GM23248 (cell line): ENCODE measurements around the gene ADSS2. TPM values are rescaled to one million over a fixed set of nuclear protein-coding genes. Genes with fewer than 3 reads are reported as not detected.
"Not testable (repeated sequence)": the region's sequence is repeated elsewhere in the genome, so short reads cannot be mapped to it uniquely, and the experiment has no call there.

ENCODE experiments used
- DNase-seq: peaks from one replicate; pipeline ENCODE4 v3.0.0-alpha.2; 2015
- H2AFZ ChIP-seq: fragments of 200-600 bp; sonication (generic); 2 replicates; pipeline ENCODE4 v1.6.1; 2016; ENCODE audit warnings: antibody characterized with exemption
- H3F3A ChIP-seq: fragments of 200-600 bp; sonication (generic); 2 replicates; pipeline ENCODE4 v1.6.1; 2016; ENCODE audit warnings: mild to moderate bottlenecking, antibody characterized with exemption, mixed run types; ENCODE audit not compliant: insufficient read depth
- H3K27ac ChIP-seq: fragments of 200-600 bp; sonication (generic); 2 replicates; pipeline ENCODE4 v1.5.1; 2016; ENCODE audit warnings: mild to moderate bottlenecking
- H3K27me3 ChIP-seq: fragments of 200-600 bp; sonication (generic); replicated peaks from 2 replicates; pipeline ENCODE4 v1.6.1; 2016; ENCODE audit warnings: mild to moderate bottlenecking; ENCODE audit not compliant: insufficient read depth
- H3K36me3 ChIP-seq: fragments of 200-600 bp; sonication (generic); 2 replicates; pipeline ENCODE4 v1.6.1; 2016; ENCODE audit warnings: low read depth, mild to moderate bottlenecking
- H3K4me1 ChIP-seq: fragments of 200-600 bp; sonication (generic); 2 replicates; pipeline ENCODE4 v1.6.1; 2016; ENCODE audit warnings: mild to moderate bottlenecking; ENCODE audit not compliant: insufficient read depth
- H3K4me2 ChIP-seq: fragments of 200-600 bp; sonication (generic); one replicate; pipeline ENCODE4 v1.6.1; 2016; ENCODE audit warnings: mild to moderate bottlenecking; ENCODE audit not compliant: unreplicated experiment
- H3K4me3 ChIP-seq: fragments of 200-600 bp; sonication (generic); 2 replicates; pipeline ENCODE4 v1.5.1; 2016; ENCODE audit warnings: mild to moderate bottlenecking
- H3K79me2 ChIP-seq: fragments of 200-600 bp; sonication (generic); 2 replicates; pipeline ENCODE4 v1.6.1; 2016; ENCODE audit warnings: mild to moderate bottlenecking; ENCODE audit not compliant: insufficient read depth
- H3K9ac ChIP-seq: fragments of 200-600 bp; sonication (generic); 2 replicates; pipeline ENCODE4 v1.6.1; 2016; ENCODE audit warnings: mild to moderate bottlenecking
- H3K9me2 ChIP-seq: fragments of 200-600 bp; sonication (generic); 2 replicates; pipeline ENCODE4 v1.6.1; 2016; ENCODE audit warnings: mixed run types, mild to moderate bottlenecking, moderate library complexity; ENCODE audit not compliant: insufficient read depth
- H3K9me3 ChIP-seq: fragments of 200-600 bp; sonication (generic); one replicate; pipeline ENCODE4 v1.6.1; 2017; ENCODE audit warnings: low read depth
- H4K20me1 ChIP-seq: fragments of 200-600 bp; sonication (generic); 2 replicates; pipeline ENCODE4 v1.6.0; 2016; ENCODE audit not compliant: insufficient read depth
- EZH2 ChIP-seq: fragments of 200-600 bp; sonication (generic); IDR thresholded peaks from 2 replicates; pipeline ENCODE4 v1.6.1; 2018; ENCODE audit warnings: antibody characterized with exemption, mild to moderate bottlenecking; ENCODE audit not compliant: insufficient read depth, poor library complexity, severe bottlenecking
- EZH2phosphoT487 ChIP-seq: fragments of 200-600 bp; sonication (generic); IDR thresholded peaks from 2 replicates; pipeline ENCODE4 v1.6.1; 2018; ENCODE audit warnings: antibody characterized with exemption, moderate library complexity, mild to moderate bottlenecking, low read depth; ENCODE audit not compliant: insufficient read depth
- WGBS, 2 experiments: methylation state at CpG; one replicate each; pipeline ENCODE4 v1.1.6; 2015 to 2017; ENCODE audit warnings: low lambda C conversion rate in 2 of 2, low coverage in 1 of 2; ENCODE audit errors: missing lambda C conversion rate in 2 of 2; 5-methylcytosine and 5-hydroxymethylcytosine counted together
- in situ Hi-C: fragments of 300-500 bp; cut with MboI; formaldehyde crosslinking; loops from 2 replicates; pipeline ENCODE4 v1.15.0; 2020
- polyA plus RNA-seq: library from polyadenylated mRNA; unstranded; fragments of >200 nt; fragmentation: Nextera tagmentation; extraction: Ambion mirVana; gene quantifications from 2 replicates; pipeline ENCODE4 v1.2.1, GENCODE V29; 2016
- total RNA-seq: library from RNA; depleted of rRNA; stranded (reverse); fragments of >200 nt; shearing (Covaris generic); gene quantifications from 2 replicates; pipeline ENCODE4 v1.2.3, GENCODE V29; 2014

Gene ADSS2
- total and polyA plus RNA-seq, 2 experiments from 2014 or later = 38.8 to 55.0 TPM

DNA sequence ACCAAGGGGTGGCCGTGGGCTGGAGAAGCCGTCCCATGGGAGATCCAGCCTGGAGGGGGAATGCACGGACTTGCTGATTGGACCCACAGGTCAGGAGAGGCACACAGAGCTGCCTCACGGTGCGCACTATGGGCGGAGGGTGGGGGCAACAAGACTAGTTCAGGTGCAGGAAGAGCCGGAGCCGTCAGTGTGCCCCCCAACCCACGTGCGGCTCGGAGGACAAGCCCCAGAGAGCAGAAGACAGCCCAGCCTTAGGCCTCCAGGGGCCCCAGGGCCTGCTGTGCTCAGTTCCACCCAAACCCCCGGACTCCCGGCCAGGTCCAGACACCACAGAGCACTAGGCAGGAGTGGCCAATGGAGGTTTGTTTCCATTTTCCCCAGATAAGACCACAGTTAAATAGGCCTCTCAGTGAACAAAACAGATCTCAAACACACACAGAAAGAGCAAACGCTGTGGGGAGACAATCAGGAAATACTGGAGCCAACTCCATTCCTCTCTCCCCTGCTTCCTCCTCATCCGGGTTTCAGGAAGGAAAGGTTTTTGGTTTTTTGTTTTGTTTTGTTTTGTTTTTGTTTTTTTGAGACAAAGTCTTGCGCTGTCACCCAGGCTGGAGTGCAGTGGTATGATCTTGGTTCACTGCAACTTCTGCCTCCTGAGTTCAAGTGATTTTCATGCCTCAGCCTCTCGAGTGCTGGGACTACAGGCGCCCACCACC is 84.2 kb downstream of the ADSS2 start:
- Histone ChIP-seq H3K36me3 (no peaks in the 10 kb centered on the region), H3K79me2 (no peaks in the 10 kb centered on the region), H4K20me1 (no peaks in the 10 kb centered on the region), H3F3A (no peaks in the 10 kb centered on the region), H3K27ac (no peak overlapping the region), H3K9ac (no peak overlapping the region), H3K9me2 (no peaks in the 10 kb centered on the region), H3K4me3 (no peak overlapping the region), H3K27me3 (no peaks in the 10 kb centered on the region), H3K4me1 (no peaks in the 10 kb centered on the region), H3K9me3 (no peaks in the 10 kb centered on the region), H3K4me2 (no peak overlapping the region), H2AFZ (no peak overlapping the region)
- no peak for TF ChIP-seq EZH2phosphoT487
- TF ChIP-seq EZH2 = no peak
- DNase-seq = no peak
- 87 to 88% methylated on average over 18 of the region's 18 CpGs for WGBS, 2 experiments
- in situ Hi-C loops = no loop called here

DNA sequence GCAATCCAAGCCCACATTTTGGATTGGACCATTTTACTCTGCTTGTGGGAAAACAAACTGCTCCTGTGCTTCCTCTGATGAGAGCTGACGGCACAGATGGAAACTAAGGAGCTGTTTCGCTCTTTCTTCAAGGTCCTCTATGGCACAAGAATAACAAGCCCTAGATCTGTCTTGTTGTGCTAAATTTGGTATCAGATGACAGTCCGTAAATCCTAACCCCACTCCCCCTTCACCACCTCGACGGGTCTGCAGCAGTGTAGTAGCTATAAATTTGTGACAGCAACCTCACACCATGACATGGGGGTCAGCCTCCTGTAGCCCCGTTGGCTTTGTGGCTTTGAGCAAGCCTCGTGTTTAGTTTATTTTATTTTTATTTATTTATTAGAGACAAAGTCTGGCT is 85.9 kb downstream of the ADSS2 start:
- Histone ChIP-seq H3K9me3 (no peaks in the 10 kb centered on the region), H3K27ac (no peak overlapping the region), H3K4me3 (no peak overlapping the region), H3K27me3 (no peaks in the 10 kb centered on the region), H3K4me1 (peaks cover 8% of the 10 kb centered on the region), H3K9me2 (no peaks in the 10 kb centered on the region), H3F3A (0 out of 2 replicates have a peak, but pooled peaks cover 3% of the 10 kb centered on the region), H3K36me3 (no peaks in the 10 kb centered on the region), H2AFZ (no peak overlapping the region), H3K4me2 (no peak overlapping the region), H3K79me2 (no peaks in the 10 kb centered on the region), H4K20me1 (no peaks in the 10 kb centered on the region), H3K9ac (no peak overlapping the region)
- WGBS, 2 experiments = 43 to 45% methylated on average over 7 of the region's 7 CpGs
- DNase-seq = no peak
- no peak for TF ChIP-seq EZH2
- TF ChIP-seq EZH2phosphoT487 = no peak
- in situ Hi-C loops = no loop called here

DNA sequence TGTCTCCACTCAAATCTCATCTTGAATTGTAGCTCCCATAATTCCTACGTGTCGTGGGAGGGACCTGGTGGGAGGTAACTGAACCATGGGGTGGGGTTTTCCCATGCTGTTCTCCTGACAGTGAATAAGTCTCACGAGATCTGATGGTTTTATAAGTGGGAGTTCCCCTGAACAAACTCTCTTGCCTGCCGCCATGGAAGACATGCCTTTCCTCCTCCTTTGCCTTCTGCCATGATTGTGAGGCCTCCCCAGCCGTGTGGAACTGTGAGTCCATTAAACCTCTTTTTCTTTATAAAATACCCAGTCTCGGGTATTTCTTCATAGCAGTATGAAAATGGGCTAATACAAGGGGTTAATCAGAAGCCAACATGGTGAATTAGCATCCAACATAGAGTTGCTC is 86.4 kb downstream of the ADSS2 start:
- H3K9ac ChIP-seq, in situ Hi-C loops, H4K20me1 ChIP-seq, DNase-seq, H3K79me2 ChIP-seq, H3F3A ChIP-seq, H3K4me1 ChIP-seq, H2AFZ ChIP-seq, H3K27ac ChIP-seq, H3K9me2 ChIP-seq, H3K4me2 ChIP-seq, H3K4me3 ChIP-seq, H3K36me3 ChIP-seq, H3K27me3 ChIP-seq, H3K9me3 ChIP-seq: not testable (repeated sequence)
- WGBS, 2 experiments = 73 to 74% methylated on average over 6 of the region's 6 CpGs

DNA sequence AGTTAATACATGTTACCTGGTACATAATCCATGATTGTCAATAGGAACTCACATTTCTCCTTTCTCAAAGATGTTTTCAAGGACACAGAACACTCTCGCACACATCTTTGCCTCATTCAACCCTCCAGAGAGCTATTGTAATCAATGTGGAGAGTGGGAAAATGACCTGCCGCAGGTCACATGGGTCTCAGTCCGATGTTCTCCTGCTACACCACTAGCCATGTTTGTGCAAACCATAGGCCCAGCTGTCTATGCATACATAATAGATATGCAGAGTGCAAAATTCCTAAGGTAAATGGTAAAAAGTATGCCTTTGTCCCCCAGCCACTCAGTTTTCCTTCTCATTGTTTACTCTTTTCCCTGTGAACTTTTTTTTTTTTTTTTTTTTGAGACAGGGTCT is 89.2 kb downstream of the ADSS2 start:
- no peak for DNase-seq
- Histone ChIP-seq H3K79me2 (no peaks in the 10 kb centered on the region), H3K9ac (peak overlapping the region; percentile 62), H4K20me1 (no peaks in the 10 kb centered on the region), H3K4me3 (no peak overlapping the region), H3F3A (0 out of 2 replicates have a peak, but pooled peaks cover 3% of the 10 kb centered on the region), H3K36me3 (no peaks in the 10 kb centered on the region), H3K4me2 (no peak overlapping the region), H3K9me3 (no peaks in the 10 kb centered on the region), H3K27me3 (no peaks in the 10 kb centered on the region), H3K27ac (peak overlapping the region; percentile 27; the same call in 1 of the 2 replicates), H2AFZ (peak overlapping the region; percentile 80), H3K9me2 (no peaks in the 10 kb centered on the region), H3K4me1 (peaks cover 8% of the 10 kb centered on the region)
- in situ Hi-C loops = no loop called here
- no peak for TF ChIP-seq EZH2
- TF ChIP-seq EZH2phosphoT487 = no peak
- 74 to 85% methylated on average over 3 of the region's 3 CpGs for WGBS, 2 experiments
